Esophagus (tissue), 2 donors: ENCODE data around the gene FALEC. TPM values are rescaled to one million over a fixed set of nuclear protein-coding genes. Genes with fewer than 3 reads are reported as not detected.

Experiments used
- H3K27ac ChIP-seq, 2 donors: one replicate each; pipeline ENCODE4 v1.5.1; 2013; ENCODE audit warnings: low read depth in 2 of 2, mild to moderate bottlenecking in 2 of 2, inconsistent platforms in 1 of 2, low read length in 1 of 2, moderate library complexity in 1 of 2
- H3K27me3 ChIP-seq, 2 donors: one replicate each; pipeline ENCODE4 v1.6.1; 2013; ENCODE audit warnings: low read length in 2 of 2, control low read depth in 1 of 2, mild to moderate bottlenecking in 1 of 2; ENCODE audit not compliant: insufficient read depth in 2 of 2, control insufficient read depth in 1 of 2
- H3K36me3 ChIP-seq, 2 donors: one replicate each; pipeline ENCODE4 v1.6.1; 2013; ENCODE audit warnings: low read length in 1 of 2; ENCODE audit not compliant: control insufficient read depth in 2 of 2, insufficient read depth in 2 of 2
- H3K4me1 ChIP-seq, 2 donors: one replicate each; pipeline ENCODE4 v1.6.1; 2013; ENCODE audit warnings: low read length in 1 of 2; ENCODE audit not compliant: control insufficient read depth in 2 of 2, insufficient read depth in 2 of 2
- H3K4me3 ChIP-seq, 2 donors: one replicate each; pipeline ENCODE4 v1.5.1; 2013; ENCODE audit warnings: low read length in 2 of 2, mild to moderate bottlenecking in 2 of 2, low read depth in 1 of 2, moderate library complexity in 1 of 2
- H3K9me3 ChIP-seq, 2 donors: one replicate each; pipeline ENCODE4 v1.6.1; 2013; ENCODE audit warnings: mild to moderate bottlenecking in 2 of 2, low read depth in 1 of 2, low read length in 1 of 2, moderate library complexity in 1 of 2; ENCODE audit not compliant: control insufficient read depth in 2 of 2, insufficient read depth in 1 of 2
- WGBS, 2 donors: extraction: QIAGEN DNeasy Blood & Tissue Kit; methylation state at CpG; one replicate each; pipeline ENCODE4 v1.1.7; 2013; 5-methylcytosine and 5-hydroxymethylcytosine counted together
- polyA plus RNA-seq, 2 donors: library from polyadenylated mRNA; stranded (reverse); fragments of 200-250 nt; gene quantifications; one replicate each; pipeline ENCODE4 v1.2.3, GENCODE V29; 2013
- donor health status: healthy with polysubstance abuse.
- donor health status: Bipolar disorder and iron deficiency.

FALEC gene
- polyA plus RNA-seq, 2 donors: 2.1 to 4.6 TPM

GRCh38 chr1:150521196-150521968, 5.8 kb downstream of the FALEC start:
- Histone ChIP-seq H3K4me1 (peaks cover 0 to 2% of the 10 kb centered on the region in 2 donors), H3K4me3 (no peak overlapping the region), H3K9me3 (no peaks in the 10 kb centered on the region), H3K27me3 (no peaks in the 10 kb centered on the region), H3K27ac (no peak overlapping the region), H3K36me3 (no peaks in the 10 kb centered on the region)
- 73 to 75% methylated on average over 1 of the region's 1 CpG for WGBS, 2 donors

DNA sequence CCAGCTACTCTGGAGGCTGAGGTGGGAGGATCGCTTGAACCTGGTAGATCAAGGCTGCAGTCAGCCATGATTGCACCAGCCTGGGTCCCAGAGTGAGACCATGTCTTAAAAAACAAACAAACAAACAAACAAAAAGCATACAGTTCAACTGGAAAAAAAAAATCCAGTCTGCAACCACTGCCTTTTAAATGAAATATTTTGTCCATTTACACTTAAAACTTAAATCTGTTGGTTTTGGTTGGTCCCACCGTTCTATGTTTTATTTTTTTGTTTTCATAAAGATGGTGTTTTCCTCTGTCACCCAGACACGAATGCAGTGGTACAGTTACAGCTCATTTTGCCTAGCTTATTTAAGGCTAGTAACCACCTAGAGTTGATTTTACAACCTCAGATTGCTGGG, 9.8 kb downstream of the FALEC start:
- 88% methylated on average over 3 of the region's 3 CpGs for WGBS, 2 donors
- Histone ChIP-seq H3K4me1 (peaks cover 0 to 3% of the 10 kb centered on the region in 2 donors), H3K4me3 (no peak overlapping the region), H3K27ac (no peak overlapping the region), H3K9me3 (no peaks in the 10 kb centered on the region), H3K36me3 (no peaks in the 10 kb centered on the region), H3K27me3 (no peaks in the 10 kb centered on the region)

DNA sequence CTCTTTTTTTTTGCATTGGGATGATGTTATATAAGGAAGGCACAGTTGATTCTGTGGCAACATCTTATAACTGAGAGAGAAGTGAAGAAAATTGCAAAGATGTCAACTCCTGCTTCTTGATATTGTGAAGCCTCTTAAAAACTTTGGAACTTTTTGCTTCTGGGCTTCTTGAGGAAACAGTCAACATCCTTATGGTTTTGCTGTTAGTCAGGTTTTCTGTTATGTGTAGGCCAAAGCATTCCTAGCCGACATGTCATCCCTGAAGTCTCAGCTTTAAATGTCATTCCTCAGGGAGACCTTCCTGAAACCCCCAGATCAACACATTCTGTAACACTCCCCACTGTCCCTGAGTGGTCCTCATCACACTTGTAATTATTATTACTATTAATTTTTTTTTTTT, 12.6 kb downstream of the FALEC start:
- no peaks in the 10 kb centered on the region for H3K9me3 ChIP-seq
- 71 to 90% methylated on average over 1 of the region's 1 CpG for WGBS, 2 donors
- H3K36me3 ChIP-seq: no peaks in the 10 kb centered on the region
- no peak overlapping the region for H3K4me3 ChIP-seq
- no peak overlapping the region for H3K27ac ChIP-seq
- no peaks in the 10 kb centered on the region for H3K27me3 ChIP-seq
- peaks cover 0 to 8% of the 10 kb centered on the region in 2 donors for H3K4me1 ChIP-seq

DNA sequence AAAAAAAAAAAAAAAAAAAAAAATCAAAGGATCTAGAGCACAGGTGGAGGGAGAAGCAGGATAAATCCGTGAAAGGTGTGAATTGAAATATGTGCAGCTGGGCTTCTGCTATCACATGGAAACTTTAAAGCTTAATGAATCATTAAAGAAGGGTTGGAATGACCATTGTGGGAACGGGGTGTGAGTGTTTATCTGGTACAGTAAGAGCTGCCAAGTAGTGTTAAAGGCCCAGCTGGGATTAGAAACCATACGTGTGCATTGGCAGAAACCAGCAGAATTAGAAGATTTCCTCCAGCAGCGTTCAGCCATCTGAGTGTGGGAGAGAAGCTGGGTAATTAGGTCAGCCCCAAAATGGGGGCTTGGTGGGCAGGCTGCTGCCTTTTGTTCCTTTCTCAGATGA, 13.5 kb downstream of the FALEC start:
- no peaks in the 10 kb centered on the region for H3K27me3 ChIP-seq
- peaks cover 0 to 9% of the 10 kb centered on the region in 2 donors for H3K4me1 ChIP-seq
- H3K9me3 ChIP-seq: no peaks in the 10 kb centered on the region
- peak overlapping the region; percentile 80 for H3K27ac ChIP-seq
- H3K4me3 ChIP-seq: no peak overlapping the region
- H3K36me3 ChIP-seq: no peaks in the 10 kb centered on the region
- WGBS, 2 donors: 16 to 22% methylated on average over 4 of the region's 4 CpGs

GRCh38 chr1:150530491-150531159, 15.1 kb downstream of the FALEC start:
- Histone ChIP-seq H3K36me3 (no peaks in the 10 kb centered on the region), H3K4me3 (no peak overlapping the region), H3K9me3 (no peaks in the 10 kb centered on the region), H3K4me1 (peaks cover 0 to 13% of the 10 kb centered on the region in 2 donors), H3K27ac (peak overlapping the region in 1 of 2 donors; percentile 13), H3K27me3 (no peaks in the 10 kb centered on the region)
- WGBS, 2 donors: 96 to 98% methylated on average over 14 of the region's 14 CpGs

DNA sequence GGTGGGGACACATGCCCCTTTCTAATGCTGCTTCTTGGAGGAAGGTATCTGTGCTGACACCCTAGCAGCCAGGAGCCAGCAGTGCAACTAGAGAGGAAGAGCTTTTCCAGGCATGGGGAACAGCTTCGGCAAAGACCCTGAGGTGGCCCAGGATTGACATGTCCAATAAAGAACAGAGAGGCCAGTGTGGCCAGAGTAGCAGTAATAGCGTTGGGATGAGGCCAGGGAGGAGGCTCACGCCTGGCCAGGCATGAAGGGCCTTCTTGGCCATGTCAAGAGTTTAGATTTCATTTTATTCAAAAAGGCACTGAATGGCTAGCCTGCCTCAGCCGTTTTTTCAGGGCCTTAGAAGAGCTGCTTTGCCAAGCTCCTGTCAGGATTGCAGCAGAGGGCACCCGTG, 17.3 kb downstream of the FALEC start:
- 29 to 35% methylated on average over 5 of the region's 5 CpGs for WGBS, 2 donors
- Histone ChIP-seq H3K4me3 (no peak overlapping the region), H3K27me3 (no peaks in the 10 kb centered on the region), H3K9me3 (no peaks in the 10 kb centered on the region), H3K36me3 (no peaks in the 10 kb centered on the region), H3K4me1 (peaks cover 3 to 16% of the 10 kb centered on the region in 2 donors), H3K27ac (peak overlapping the region; percentile 83 to 91)

- H3K27me3 ChIP-seq: no peaks in the 10 kb centered on the region
Measured at GRCh38 chr1:150534002-150534401, 18.4 kb downstream of the FALEC start.

GRCh38 chr1:150535511-150536287, 20.1 kb downstream of the FALEC start:
- Histone ChIP-seq H3K4me3 (no peak overlapping the region), H3K27ac (peak overlapping the region; percentile 19 to 23), H3K9me3 (no peaks in the 10 kb centered on the region), H3K36me3 (no peaks in the 10 kb centered on the region), H3K27me3 (no peaks in the 10 kb centered on the region), H3K4me1 (peaks cover 6 to 24% of the 10 kb centered on the region in 2 donors)
- WGBS, 2 donors: 87 to 88% methylated on average over 14 of the region's 14 CpGs

More at GRCh38 chr1:150534002-150534401, 18.4 kb downstream of the FALEC start:
- H3K4me3 ChIP-seq: no peak overlapping the region
- H3K36me3 ChIP-seq: no peaks in the 10 kb centered on the region
- 55 to 67% methylated on average over 6 of the region's 6 CpGs for WGBS, 2 donors
- H3K27ac ChIP-seq: peak overlapping the region; percentile 42 to 78
- H3K9me3 ChIP-seq: no peaks in the 10 kb centered on the region
- peaks cover 6 to 25% of the 10 kb centered on the region in 2 donors for H3K4me1 ChIP-seq

DNA sequence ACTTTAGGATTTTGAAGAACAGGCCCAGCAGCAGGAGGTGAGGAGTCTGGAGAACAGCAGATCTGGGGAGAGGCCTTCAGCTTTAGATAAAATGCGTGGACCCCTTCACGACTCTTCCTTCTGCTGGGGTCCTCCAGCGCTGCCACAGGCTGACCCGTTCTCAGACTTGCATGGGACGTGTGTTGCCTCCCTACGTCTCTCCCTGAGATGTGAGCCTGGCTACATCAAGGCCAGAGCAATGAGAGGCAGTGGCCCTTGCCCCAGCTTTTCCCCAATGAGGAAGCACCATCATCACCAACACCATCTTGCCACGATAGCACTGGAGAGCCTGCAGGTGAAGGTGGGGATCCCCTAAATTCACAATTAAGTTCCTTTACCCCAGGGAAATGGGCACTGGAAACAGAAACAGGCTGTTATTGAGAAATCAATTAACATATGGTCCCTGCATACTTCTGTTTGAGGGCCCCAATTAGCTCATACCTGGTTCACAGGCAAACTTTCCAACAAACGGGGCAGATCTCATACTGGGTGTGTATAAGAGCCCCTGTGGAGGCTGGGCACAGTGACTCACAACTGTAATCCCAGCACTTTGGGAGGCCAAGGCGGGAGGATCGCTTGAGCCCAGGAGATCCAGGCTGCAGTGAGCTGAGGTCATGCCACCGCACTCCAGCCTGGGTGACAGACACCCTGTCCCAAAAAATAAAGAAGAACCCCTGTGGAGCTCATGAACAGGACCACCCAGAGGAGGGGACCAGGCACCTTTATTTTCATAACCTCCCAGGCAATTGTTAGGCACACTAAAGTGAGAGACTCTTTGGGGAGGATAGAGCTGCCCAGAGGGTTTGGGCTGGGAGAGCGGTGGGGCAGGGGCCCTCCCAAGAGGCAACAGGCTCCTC, 21.5 kb downstream of the FALEC start:
- no peak overlapping the region for H3K4me3 ChIP-seq
- peak overlapping the region; percentile 87 to 90 for H3K27ac ChIP-seq
- 83 to 85% methylated on average over 12 of the region's 12 CpGs for WGBS, 2 donors
- peaks cover 6 to 24% of the 10 kb centered on the region in 2 donors for H3K4me1 ChIP-seq
- H3K9me3 ChIP-seq: no peaks in the 10 kb centered on the region
- H3K36me3 ChIP-seq: no peaks in the 10 kb centered on the region
- no peaks in the 10 kb centered on the region for H3K27me3 ChIP-seq
